ENCODE data around the gene TTC32. TPM values are rescaled to one million over a fixed set of nuclear protein-coding genes. Genes with fewer than 3 reads are reported as not detected.

The TTC32 gene
- total RNA-seq, 2 experiments from 2014 or later = 30.7 to 34.8 TPM

GRCh38 chr2:19850056-19851050 lies 51.4 kb downstream of the TTC32 start:
- DNase-seq = no peak
- no peaks in the 10 kb centered on the region for H3K9me3 Mint-ChIP-seq
- H3K4me1 Mint-ChIP-seq = no peaks in the 10 kb centered on the region
- H3K4me3 Mint-ChIP-seq = no peak overlapping the region
- H3K27me3 Mint-ChIP-seq = no peaks in the 10 kb centered on the region
- ChIA-PET POLR2A (no interaction called here), CTCF (interaction anchor here (1.1 kb wide), 1 partner anchor 500 kb away, joined by 3 read pairs; no protein-coding TSS in a partner anchor)
- H3K27ac Mint-ChIP-seq = no peak overlapping the region
- H3K36me3 Mint-ChIP-seq (ENCODE audit: low read depth) = no peaks in the 10 kb centered on the region

- Mint-ChIP-seq H3K27me3 (no peaks in the 10 kb centered on the region), H3K27ac (no peak overlapping the region), H3K4me3 (no peak overlapping the region), H3K4me1 (no peaks in the 10 kb centered on the region), H3K9me3 (no peaks in the 10 kb centered on the region), H3K36me3 (ENCODE audit: low read depth) (no peaks in the 10 kb centered on the region)
- ChIA-PET POLR2A (no interaction called here), CTCF (no interaction called here)
- DNase-seq = no peak
Measured at GRCh38 chr2:19848952-19849351, 52.8 kb downstream of the TTC32 start.

- POLR2A ChIA-PET = no interaction called here
- no peak for DNase-seq
- CTCF ChIA-PET = no interaction called here
- H3K4me3 Mint-ChIP-seq = no peak overlapping the region
- H3K9me3 Mint-ChIP-seq = no peaks in the 10 kb centered on the region
- no peaks in the 10 kb centered on the region for H3K4me1 Mint-ChIP-seq
- no peaks in the 10 kb centered on the region for H3K36me3 Mint-ChIP-seq (ENCODE audit: low read depth)
- H3K27me3 Mint-ChIP-seq = no peaks in the 10 kb centered on the region
- no peak overlapping the region for H3K27ac Mint-ChIP-seq
Measured at GRCh38 chr2:19848029-19848750, 53.6 kb downstream of the TTC32 start.

- H3K4me1 Mint-ChIP-seq = no peaks in the 10 kb centered on the region
- no peak overlapping the region for H3K4me3 Mint-ChIP-seq
- H3K27me3 Mint-ChIP-seq = peaks cover 3% of the 10 kb centered on the region
- no peak for DNase-seq
- no peak overlapping the region for H3K27ac Mint-ChIP-seq
- no peaks in the 10 kb centered on the region for H3K36me3 Mint-ChIP-seq (ENCODE audit: low read depth)
- ChIA-PET CTCF (no interaction called here), POLR2A (no interaction called here)
- H3K9me3 Mint-ChIP-seq = no peaks in the 10 kb centered on the region
Measured at GRCh38 chr2:19847486-19847885, 54.3 kb downstream of the TTC32 start.

Other genes with a start within 250 kb of the TTC32 start
- 1 to 10 TPM; 4.5 to 4.7 TPM for gene WDR35, start 88.1 kb upstream of the TTC32 start, total RNA-seq
- gene MATN3, start 110.7 kb upstream of the TTC32 start, total RNA-seq = not detected
- gene LAPTM4A, start 149.6 kb upstream of the TTC32 start, total RNA-seq = 10 to 100 TPM; 36.1 to 36.7 TPM

Measured in activated CD4-positive, alpha-beta memory T cell treated with anti-CD3 and anti-CD28 coated beads, Interleukin-2, amount 10 ng/mL, durations not matched to agents 7 days and 5 days (primary cell).